Measurements from ENCODE around the gene RPL18.
"Not testable (repeated sequence)": the region's sequence is repeated elsewhere in the genome, so short reads cannot be mapped to it uniquely, and the experiment has no call there.

The RPL18 gene

GRCh38 chr19:48618916-48619691 lies at the start of gene RPL18, which contains the start of gene SPHK2:
Gene RPL18 (minus strand): TSS chr19:48619178. CDS start chr19:48619143, 35 bp downstream.
Gene SPHK2 (plus strand): TSS chr19:48619506. CDS start chr19:48620515, 1,009 bp downstream.
- DNase-seq: peak; percentile 99

GRCh38 chr19:48668761-48669160 lies 49.8 kb upstream of the RPL18 start:
- no peak for DNase-seq

GRCh38 chr19:48668332-48668731 lies 49.4 kb upstream of the RPL18 start:
- no peak for DNase-seq

GRCh38 chr19:48665786-48666185 lies 46.8 kb upstream of the RPL18 start:
- no peak for DNase-seq

GRCh38 chr19:48664476-48664875 lies 45.5 kb upstream of the RPL18 start:
- no peak for DNase-seq

GRCh38 chr19:48663667-48664066 lies 44.7 kb upstream of the RPL18 start:
- no peak for DNase-seq

GRCh38 chr19:48661711-48662090 lies 42.7 kb upstream of the RPL18 start:
- DNase-seq: no peak

GRCh38 chr19:48660852-48661710 lies 42.1 kb upstream of the RPL18 start:
- DNase-seq: peak; percentile 84

GRCh38 chr19:48659768-48660167 lies 40.8 kb upstream of the RPL18 start:
- DNase-seq: peak; percentile 27

- DNase-seq: no peak
Measured at GRCh38 chr19:48658483-48658882, 39.5 kb upstream of the RPL18 start.

- not testable (repeated sequence) for DNase-seq
Measured at GRCh38 chr19:48657828-48658227, 38.9 kb upstream of the RPL18 start.

- no peak for DNase-seq
Measured at GRCh38 chr19:48656840-48657474, 38.0 kb upstream of the RPL18 start.

- no peak for DNase-seq
Measured at GRCh38 chr19:48654299-48655059, 35.5 kb upstream of the RPL18 start.

- no peak for DNase-seq
Measured at GRCh38 chr19:48651683-48652048, 32.7 kb upstream of the RPL18 start.

- DNase-seq: no peak
Measured at GRCh38 chr19:48650974-48651682, 32.1 kb upstream of the RPL18 start.

GRCh38 chr19:48648134-48648533 lies 29.2 kb upstream of the RPL18 start:
- DNase-seq: no peak

GRCh38 chr19:48646722-48647216 lies 27.8 kb upstream of the RPL18 start:
- no peak for DNase-seq

- peak; percentile 92 for DNase-seq
Measured at GRCh38 chr19:48646001-48646721, 27.2 kb upstream of the RPL18 start, which contains the start of gene CA11. Gene CA11 (minus strand): TSS chr19:48646187. CDS start chr19:48645632, 555 bp downstream.

- DNase-seq: no peak
Measured at GRCh38 chr19:48645620-48646000, 26.6 kb upstream of the RPL18 start.

GRCh38 chr19:48644839-48645619 lies 26.1 kb upstream of the RPL18 start:
- peak; percentile 76 for DNase-seq

Measured in CD4-positive, alpha-beta T cell treated with Interferon gamma for 1 hour (primary cell).